WTC11 (cell line): ENCODE results near the gene MEOX2. TPM values are rescaled to one million over a fixed set of nuclear protein-coding genes. Genes with fewer than 3 reads are reported as not detected.

Experiments used
- ATAC-seq: fragments of 200-7000 bp; cut with Tn5 transposase; 2 replicates; pipeline ENCODE4 v1.10.0; 2021; ENCODE audit warnings: mild to moderate bottlenecking, moderate library complexity
- CTCF ChIA-PET: fragments of 300-600 bp; sonication (Branson Sonifier 250); formaldehyde crosslinking; loops from one replicate; lab custom pipeline; 2021; ENCODE audit warnings: antibody characterized with exemption; lab: Charles Lee
- POLR2A ChIA-PET: fragments of 350-600 bp; sonication (Branson Sonifier 250); formaldehyde crosslinking; loops from one replicate; lab custom pipeline; 2021; ENCODE audit warnings: antibody characterized with exemption; lab: Charles Lee
- DNase-seq: peaks from one replicate; pipeline ENCODE4 v3.0.0; 2021; ENCODE audit warnings: low spot score
- H3K27ac Mint-ChIP-seq: 2 replicates; pipeline ENCODE4 v1.8.0; 2021; ENCODE audit warnings: mixed read lengths
- H3K27me3 Mint-ChIP-seq: 2 replicates; pipeline ENCODE4 v1.8.0; 2021; ENCODE audit warnings: low read depth, mild to moderate bottlenecking, moderate library complexity, mixed read lengths
- H3K36me3 Mint-ChIP-seq: 2 replicates; pipeline ENCODE4 v1.8.0; 2021; ENCODE audit warnings: mixed read lengths
- H3K4me1 Mint-ChIP-seq: 2 replicates; pipeline ENCODE4 v1.8.0; 2022; ENCODE audit warnings: mixed read lengths
- H3K4me3 Mint-ChIP-seq: 2 replicates; pipeline ENCODE4 v1.8.0; 2021; ENCODE audit warnings: mild to moderate bottlenecking, moderate library complexity, mixed read lengths
- H3K9me3 Mint-ChIP-seq: 2 replicates; pipeline ENCODE4 v1.8.0; 2021; ENCODE audit warnings: mixed read lengths
- AR ChIP-seq: fragments of 250-450 bp; sonication (Bioruptor Pico); IDR thresholded peaks from 2 replicates; pipeline ENCODE4 v1.9.0; 2021; ENCODE audit warnings: mild to moderate bottlenecking
- ATF6 ChIP-seq: sonication (generic); formaldehyde crosslinking; IDR thresholded peaks from 2 replicates; pipeline ENCODE4 v1.8.1; 2023; ENCODE audit warnings: mild to moderate bottlenecking, missing genetic modification reagents
- CBFB ChIP-seq: sonication (generic); formaldehyde crosslinking; IDR thresholded peaks from 2 replicates; pipeline ENCODE4 v1.8.1; 2022; ENCODE audit warnings: mild to moderate bottlenecking, low read depth, missing genetic modification reagents
- ERG ChIP-seq: fragments of 250-450 bp; sonication (Bioruptor Pico); IDR thresholded peaks from 2 replicates; pipeline ENCODE4 v1.8.0; 2021; ENCODE audit warnings: mild to moderate bottlenecking
- GTF2I ChIP-seq: fragments of 250-450 bp; sonication (Bioruptor Pico); conservative IDR thresholded peaks from 2 replicates; pipeline ENCODE4 v1.4.0; 2021; ENCODE audit warnings: mild to moderate bottlenecking
- MLX ChIP-seq: sonication (generic); formaldehyde crosslinking; IDR thresholded peaks from 2 replicates; pipeline ENCODE4 v1.8.1; 2023; ENCODE audit warnings: mild to moderate bottlenecking, missing genetic modification reagents, moderate library complexity
- NR2C2 ChIP-seq: sonication (generic); formaldehyde crosslinking; IDR thresholded peaks from 2 replicates; pipeline ENCODE4 v1.8.0; 2022; ENCODE audit warnings: mild to moderate bottlenecking, missing genetic modification reagents
- OVOL2 ChIP-seq: fragments of 250-450 bp; sonication (Bioruptor Pico); IDR thresholded peaks from 2 replicates; pipeline ENCODE4 v1.9.0; 2021; ENCODE audit warnings: mild to moderate bottlenecking, borderline replicate concordance
- PREB ChIP-seq: sonication (generic); formaldehyde crosslinking; IDR thresholded peaks from 2 replicates; pipeline ENCODE4 v1.8.1; 2022; ENCODE audit warnings: mild to moderate bottlenecking, missing genetic modification reagents, moderate library complexity, borderline replicate concordance
- PRRX2 ChIP-seq: fragments of 250-450 bp; sonication (Bioruptor Pico); IDR thresholded peaks from 2 replicates; pipeline ENCODE4 v1.8.0; 2021; ENCODE audit warnings: mild to moderate bottlenecking
- SOX15 ChIP-seq: fragments of 250-450 bp; sonication (Bioruptor Pico); IDR thresholded peaks from 2 replicates; pipeline ENCODE4 v1.9.0; 2021; ENCODE audit warnings: mild to moderate bottlenecking
- TEAD1 ChIP-seq: sonication (generic); formaldehyde crosslinking; IDR thresholded peaks from 2 replicates; pipeline ENCODE4 v1.8.0; 2022; ENCODE audit warnings: mild to moderate bottlenecking, missing genetic modification reagents
- USF1 ChIP-seq: sonication (generic); formaldehyde crosslinking; IDR thresholded peaks from 2 replicates; pipeline ENCODE4 v1.8.0; 2022; ENCODE audit warnings: mild to moderate bottlenecking, missing genetic modification reagents
- USF2 ChIP-seq: sonication (generic); formaldehyde crosslinking; IDR thresholded peaks from 2 replicates; pipeline ENCODE4 v1.8.1; 2023; ENCODE audit warnings: mild to moderate bottlenecking, missing genetic modification reagents, moderate library complexity
- ZNF121 ChIP-seq: sonication (generic); formaldehyde crosslinking; IDR thresholded peaks from 2 replicates; pipeline ENCODE4 v1.8.0; 2023; ENCODE audit warnings: missing genetic modification reagents
- ZNF425 ChIP-seq: fragments of 250-450 bp; sonication (Bioruptor Pico); conservative IDR thresholded peaks from 2 replicates; pipeline ENCODE4 v1.9.0; 2021; ENCODE audit warnings: mild to moderate bottlenecking
- ZNF532 ChIP-seq: fragments of 250-450 bp; sonication (Bioruptor Pico); IDR thresholded peaks from 2 replicates; pipeline ENCODE4 v1.9.0; 2021; ENCODE audit warnings: mild to moderate bottlenecking, borderline replicate concordance
- total RNA-seq: library from RNA; stranded (reverse); gene quantifications from 3 replicates; pipeline ENCODE4 v1.2.3, GENCODE V29; 2021

Gene MEOX2
- total RNA-seq, 1 experiment from 2014 or later, result 0.07 TPM

GRCh38 chr7:15626041-15626440 lies 60.4 kb downstream of the MEOX2 start:
- POLR2A ChIA-PET, result no interaction called here
- no peak for TF ChIP-seq ZNF121 (CRISPR knock-in tag)
- TF ChIP-seq USF2 (CRISPR knock-in tag), result no peak
- TF ChIP-seq MLX (CRISPR knock-in tag), result no peak
- no peak for TF ChIP-seq ERG (CRISPR knock-in tag)
- no peak for TF ChIP-seq OVOL2
- no peak for TF ChIP-seq ZNF425 (CRISPR knock-in tag)

GRCh38 chr7:15625466-15625865 lies 61.0 kb downstream of the MEOX2 start:
- POLR2A ChIA-PET, result no interaction called here
- ATAC-seq, result no peak
- TF ChIP-seq ATF6 (CRISPR knock-in tag) (no peak), USF1 (no peak), GTF2I (CRISPR knock-in tag) (no peak), AR (CRISPR knock-in tag) (no peak), SOX15 (CRISPR knock-in tag) (no peak), CBFB (no peak), ZNF532 (CRISPR knock-in tag) (no peak), NR2C2 (CRISPR knock-in tag) (no peak), PRRX2 (CRISPR knock-in tag) (no peak), TEAD1 (CRISPR knock-in tag) (no peak), PREB (CRISPR knock-in tag) (no peak)

More at GRCh38 chr7:15626041-15626440, 60.4 kb downstream of the MEOX2 start:
- Mint-ChIP-seq H3K4me1 (no peaks in the 10 kb centered on the region), H3K4me3 (no peak overlapping the region), H3K27ac (no peak overlapping the region), H3K36me3 (no peaks in the 10 kb centered on the region), H3K9me3 (peaks cover 4% of the 10 kb centered on the region), H3K27me3 (no peaks in the 10 kb centered on the region)
- no peak for DNase-seq
- CTCF ChIA-PET, result no interaction called here
- no peak for ATAC-seq

More at GRCh38 chr7:15625466-15625865, 61.0 kb downstream of the MEOX2 start:
- Mint-ChIP-seq H3K27me3 (no peaks in the 10 kb centered on the region), H3K27ac (no peak overlapping the region), H3K9me3 (peaks cover 4% of the 10 kb centered on the region), H3K4me3 (no peak overlapping the region), H3K4me1 (no peaks in the 10 kb centered on the region), H3K36me3 (no peaks in the 10 kb centered on the region)
- CTCF ChIA-PET, result no interaction called here
- no peak for DNase-seq
